CD4-positive, alpha-beta T cell treated with Interleukin-4 for 1 hour (primary cell): ENCODE data around the gene PALM.
"Not testable (repeated sequence)": the region's sequence is repeated elsewhere in the genome, so short reads cannot be mapped to it uniquely, and the experiment has no call there.

Experiments
- DNase-seq, 2 donors: peaks; one replicate each; pipeline ENCODE4 v3.0.0-alpha.2; 2020 to 2022

The PALM gene, protein sequence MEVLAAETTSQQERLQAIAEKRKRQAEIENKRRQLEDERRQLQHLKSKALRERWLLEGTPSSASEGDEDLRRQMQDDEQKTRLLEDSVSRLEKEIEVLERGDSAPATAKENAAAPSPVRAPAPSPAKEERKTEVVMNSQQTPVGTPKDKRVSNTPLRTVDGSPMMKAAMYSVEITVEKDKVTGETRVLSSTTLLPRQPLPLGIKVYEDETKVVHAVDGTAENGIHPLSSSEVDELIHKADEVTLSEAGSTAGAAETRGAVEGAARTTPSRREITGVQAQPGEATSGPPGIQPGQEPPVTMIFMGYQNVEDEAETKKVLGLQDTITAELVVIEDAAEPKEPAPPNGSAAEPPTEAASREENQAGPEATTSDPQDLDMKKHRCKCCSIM

DNA sequence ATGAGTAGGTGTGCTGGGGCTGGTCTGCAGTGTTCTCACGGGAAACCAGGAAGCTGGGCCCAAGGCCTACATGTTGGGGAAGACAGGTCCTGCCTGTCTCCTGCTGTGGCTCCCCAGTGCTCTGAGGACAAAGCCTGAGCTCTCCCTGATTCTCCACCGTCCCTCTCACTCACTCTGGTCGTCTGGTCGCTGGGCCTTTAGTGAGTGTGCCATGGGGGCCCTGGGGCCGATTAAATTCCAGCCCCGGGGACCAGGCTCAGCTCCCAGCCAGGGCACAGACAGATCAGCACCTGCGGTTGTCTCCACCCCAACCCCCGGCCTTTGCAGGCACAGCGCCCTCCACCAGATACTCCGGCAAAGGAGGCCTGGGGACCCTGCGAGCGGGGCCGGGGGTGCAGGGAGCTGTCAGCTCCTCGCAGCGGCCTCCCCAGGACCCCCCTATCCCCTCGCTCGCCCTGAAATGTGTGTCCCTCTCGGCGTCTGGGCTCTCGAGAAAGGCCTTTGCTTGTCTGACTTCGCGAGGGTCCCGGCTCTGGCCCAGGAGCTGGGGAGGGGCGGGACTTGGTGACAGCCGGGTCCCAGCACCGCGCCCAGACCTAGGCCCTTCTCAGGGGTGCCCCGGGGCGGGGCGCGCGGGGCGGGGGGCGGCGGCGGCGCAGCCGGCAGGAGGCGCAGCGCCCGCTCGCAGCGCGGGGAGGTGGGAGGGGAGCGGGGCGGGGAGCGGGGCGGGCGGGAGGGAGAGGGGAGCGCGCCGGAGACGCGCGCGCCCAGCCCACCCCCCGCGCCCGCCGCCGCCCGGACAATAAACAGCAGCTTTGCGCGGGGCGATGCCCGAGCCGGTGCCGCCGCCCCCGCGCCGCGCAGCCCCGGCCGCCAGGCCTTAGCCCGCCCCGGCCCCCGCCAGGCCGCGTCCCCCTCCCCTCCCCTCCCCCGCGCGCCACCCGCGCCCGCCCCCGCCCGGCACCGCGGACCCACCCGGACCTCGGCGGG lies at the start of gene PALM:
Gene PALM (plus strand): TSS at position 782 of the 990 bp plus-strand sequence. CDS start 212 bp downstream, outside the sequence.
- no peak for DNase-seq

DNA sequence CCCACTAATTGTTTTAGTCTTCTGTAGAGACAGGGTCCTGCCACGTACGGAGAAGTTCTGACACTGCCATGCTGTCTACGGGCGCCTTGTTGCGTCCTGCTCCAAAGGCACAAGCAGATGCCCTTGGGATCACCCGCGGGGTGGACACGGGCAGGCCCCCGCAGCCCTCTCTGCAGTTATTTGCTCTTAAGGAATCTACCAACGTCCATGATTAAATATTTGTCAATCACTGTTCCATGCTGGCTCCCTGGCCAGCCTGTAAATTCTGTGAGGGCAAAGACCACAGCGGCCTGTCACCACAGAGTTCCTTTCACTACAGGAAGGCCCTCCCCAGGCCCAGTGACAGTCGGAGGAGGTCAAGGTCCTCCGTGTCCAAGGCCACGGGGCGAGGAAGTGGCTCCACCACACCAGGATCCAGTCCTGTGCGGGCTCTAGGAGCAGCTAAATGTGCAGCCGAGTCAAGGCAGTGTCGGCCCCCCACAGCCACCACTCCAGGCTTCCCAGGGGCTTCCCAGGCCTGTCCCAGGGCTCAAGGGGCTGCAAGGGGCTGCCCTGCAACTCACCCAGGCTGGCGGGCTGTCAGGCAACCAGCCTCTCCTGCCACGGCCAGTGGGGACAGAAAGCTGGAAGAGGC lies 47.8 kb upstream of the PALM start:
- no peak for DNase-seq

DNA sequence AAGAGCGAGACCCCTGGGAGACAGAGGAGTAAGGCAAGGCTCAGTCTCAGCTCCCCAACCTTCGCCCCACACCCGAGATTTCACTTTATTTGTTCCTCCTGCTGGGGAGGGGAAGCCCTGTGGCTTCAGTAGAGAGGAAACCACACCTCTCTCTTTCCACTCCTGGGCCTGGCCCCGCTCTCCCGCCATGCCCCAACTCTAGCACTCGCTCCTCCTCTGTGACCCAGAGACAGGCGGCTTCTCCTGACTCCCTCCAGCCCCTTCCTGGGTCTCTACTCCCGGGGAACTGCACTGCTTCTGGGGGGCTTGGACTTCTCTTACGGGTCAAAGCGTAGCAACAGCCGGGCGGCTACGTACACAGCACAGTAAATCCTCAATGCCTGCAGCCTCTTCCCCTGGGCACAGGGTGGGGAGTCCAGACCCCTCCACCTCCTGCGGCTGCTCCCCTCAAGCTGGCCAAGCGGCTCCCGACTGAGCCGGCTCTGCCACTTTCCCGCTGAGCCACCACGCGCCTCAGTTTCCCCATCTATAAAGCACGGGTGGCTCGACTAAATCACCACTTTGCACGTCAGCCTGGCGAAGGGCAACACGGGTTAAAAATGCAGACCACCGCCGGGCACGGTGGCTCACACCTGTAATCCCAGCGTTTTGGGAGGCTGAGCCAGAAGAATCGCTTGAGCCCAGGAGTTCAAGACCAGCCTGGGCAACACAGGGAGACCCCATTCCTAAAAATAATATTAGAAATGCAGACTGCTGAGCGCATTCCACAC lies 47.1 kb upstream of the PALM start:
- peak; percentile 74 to 75 for DNase-seq

DNA sequence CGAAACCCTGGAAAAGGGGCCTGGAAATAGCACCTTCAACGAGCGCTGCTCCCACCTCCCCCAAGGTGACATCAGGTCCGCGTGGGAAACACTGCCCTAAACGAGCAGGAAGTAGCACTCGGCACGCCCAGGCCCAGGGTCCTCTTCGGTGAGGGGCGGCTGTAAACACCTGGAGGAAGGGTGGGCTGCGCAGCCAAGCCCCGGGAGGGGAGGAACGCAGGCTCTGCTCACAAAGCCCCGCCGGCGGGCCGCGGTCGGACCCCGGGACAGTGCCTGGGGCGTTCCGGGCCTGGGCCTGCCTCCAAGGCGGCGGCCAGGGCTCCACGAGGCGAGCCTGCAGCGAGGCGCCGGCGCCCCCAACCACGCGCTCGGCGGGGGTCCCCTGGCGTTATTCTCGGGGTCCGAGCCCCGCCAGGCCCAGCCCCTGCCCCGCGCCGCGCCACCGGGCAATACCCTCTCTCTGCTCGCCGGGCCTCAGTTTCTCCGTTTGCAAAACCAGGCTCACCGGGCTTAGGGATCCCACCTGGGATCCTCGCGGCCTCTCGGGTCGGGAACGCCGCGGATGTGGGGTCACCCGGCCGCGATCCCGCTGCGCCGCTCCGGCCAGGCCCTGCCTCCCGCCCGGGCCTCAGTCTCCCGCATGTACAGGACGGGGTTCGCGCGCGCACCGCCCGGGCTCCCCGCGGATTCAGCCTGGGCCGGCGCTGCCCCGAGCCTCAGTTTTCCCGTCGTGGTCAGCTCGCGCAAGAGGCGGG lies 46.4 kb upstream of the PALM start:
- peak; percentile 61 to 74 for DNase-seq

DNA sequence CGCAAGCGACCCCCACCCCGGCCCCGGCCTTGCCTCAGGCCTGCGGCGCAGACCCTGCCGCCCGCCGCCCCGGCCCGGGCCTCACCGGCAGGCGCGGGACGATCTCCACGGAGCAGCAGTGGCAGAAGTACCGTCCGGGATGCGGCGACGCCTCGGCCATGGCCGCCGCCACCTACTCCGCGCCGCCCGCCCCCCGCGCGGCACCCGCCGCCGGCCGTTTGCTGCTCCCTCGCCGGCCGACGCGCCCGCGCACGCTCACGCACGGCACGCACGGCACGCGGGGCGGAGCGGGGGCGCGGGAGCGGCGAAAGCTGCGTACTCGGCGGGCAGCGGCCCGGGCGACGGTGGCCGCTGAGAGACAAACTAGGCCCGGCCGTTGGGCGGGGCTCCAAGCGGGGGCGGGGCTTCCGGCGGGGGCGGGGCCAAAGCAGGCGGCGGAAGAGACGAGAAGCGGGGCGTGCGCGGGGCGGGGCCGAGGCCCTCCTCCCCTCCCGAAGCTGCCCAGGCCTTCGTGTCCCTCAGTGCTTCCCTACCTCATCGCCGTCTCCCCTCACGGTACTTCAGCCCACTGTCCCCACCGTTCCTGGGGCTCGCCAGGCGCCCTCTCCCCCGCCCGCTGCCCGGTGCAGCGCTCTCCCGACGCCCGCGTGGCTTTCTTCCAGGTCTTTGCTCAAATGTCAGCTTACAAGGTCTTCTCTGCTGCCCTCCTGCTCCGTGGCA lies 45.6 kb upstream of the PALM start, which contains the start of gene RNF126:
Gene RNF126 (minus strand): TSS at position 253 of the 720 bp plus-strand sequence. CDS start 93 bp downstream, at position 160.
- peak; percentile 93 to 95 for DNase-seq

DNA sequence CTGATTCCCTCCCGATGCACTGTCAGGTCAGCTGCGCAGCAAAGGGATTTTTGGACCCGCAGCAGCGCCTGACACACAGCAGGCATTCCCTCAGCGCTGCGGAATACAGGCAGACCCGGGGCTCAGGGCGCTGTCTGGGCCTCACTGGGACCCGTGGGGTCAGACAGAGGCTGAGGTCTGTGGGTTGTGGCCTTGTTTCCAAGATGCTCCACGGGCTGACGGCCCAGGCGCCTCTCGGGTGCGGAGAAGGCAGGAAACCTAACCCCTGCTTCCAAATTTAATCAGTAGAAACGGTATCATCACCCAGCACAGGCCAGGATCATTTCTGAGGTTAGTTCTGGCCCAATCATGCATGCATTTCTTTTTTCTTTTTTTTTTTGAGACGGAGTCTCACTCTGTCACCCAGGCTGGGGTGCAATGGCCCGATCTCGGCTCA lies 45.0 kb upstream of the PALM start:
- DNase-seq = no peak

DNA sequence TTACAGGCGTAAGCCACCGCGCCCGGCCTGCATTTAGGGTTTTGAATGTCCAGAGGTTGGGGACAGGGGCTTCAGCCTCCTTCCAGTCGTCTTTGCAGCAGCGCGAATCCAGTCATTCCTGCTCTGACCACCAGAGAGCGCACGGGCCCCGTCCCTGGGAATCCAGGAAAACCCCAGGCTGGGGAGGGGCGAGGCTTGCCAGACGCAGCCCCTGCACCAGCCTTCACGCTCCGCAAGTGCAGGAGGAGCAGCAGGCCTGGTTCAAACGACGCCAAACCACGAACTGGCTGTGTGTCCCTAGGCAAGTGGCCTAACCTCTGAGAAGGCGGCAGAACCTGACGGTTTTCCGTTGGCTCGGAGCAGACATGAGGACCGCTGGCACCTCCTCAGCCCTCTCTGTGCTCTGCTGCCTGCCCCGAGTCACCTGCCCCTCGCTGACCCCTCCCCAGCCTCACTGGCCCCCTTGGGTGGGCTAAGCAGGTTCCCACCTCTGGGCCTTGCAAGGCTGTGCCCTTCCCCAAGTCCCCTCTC lies 43.8 kb upstream of the PALM start:
- DNase-seq = peak; percentile 84 to 87

DNA sequence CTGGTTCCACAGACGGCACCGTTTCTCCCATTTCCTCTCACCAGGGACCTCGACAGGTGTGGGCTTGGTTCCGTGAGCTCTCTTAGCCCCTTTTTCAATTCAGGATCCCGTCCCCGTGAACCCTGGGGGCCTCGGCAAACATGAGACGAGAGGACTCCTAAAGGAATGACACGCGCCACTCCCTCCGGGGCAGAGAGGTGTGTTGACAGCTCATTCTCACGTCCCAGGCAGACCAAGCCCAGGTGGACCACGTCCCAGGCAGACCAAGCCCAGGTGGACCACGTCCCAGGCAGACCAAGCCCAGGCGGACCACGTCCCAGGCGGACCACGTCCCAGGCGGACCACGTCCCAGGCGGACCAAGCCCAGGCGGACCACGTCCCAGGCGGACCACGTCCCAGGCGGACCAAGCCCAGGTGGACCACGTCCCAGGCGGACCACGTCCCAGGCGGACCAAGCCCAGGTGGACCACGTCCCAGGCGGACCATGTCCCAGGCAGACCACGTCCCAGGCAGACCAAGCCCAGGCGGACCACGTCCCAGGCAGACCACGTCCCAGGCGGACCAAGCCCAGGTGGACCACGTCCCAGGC lies 41.7 kb upstream of the PALM start:
- not testable (repeated sequence) for DNase-seq

DNA sequence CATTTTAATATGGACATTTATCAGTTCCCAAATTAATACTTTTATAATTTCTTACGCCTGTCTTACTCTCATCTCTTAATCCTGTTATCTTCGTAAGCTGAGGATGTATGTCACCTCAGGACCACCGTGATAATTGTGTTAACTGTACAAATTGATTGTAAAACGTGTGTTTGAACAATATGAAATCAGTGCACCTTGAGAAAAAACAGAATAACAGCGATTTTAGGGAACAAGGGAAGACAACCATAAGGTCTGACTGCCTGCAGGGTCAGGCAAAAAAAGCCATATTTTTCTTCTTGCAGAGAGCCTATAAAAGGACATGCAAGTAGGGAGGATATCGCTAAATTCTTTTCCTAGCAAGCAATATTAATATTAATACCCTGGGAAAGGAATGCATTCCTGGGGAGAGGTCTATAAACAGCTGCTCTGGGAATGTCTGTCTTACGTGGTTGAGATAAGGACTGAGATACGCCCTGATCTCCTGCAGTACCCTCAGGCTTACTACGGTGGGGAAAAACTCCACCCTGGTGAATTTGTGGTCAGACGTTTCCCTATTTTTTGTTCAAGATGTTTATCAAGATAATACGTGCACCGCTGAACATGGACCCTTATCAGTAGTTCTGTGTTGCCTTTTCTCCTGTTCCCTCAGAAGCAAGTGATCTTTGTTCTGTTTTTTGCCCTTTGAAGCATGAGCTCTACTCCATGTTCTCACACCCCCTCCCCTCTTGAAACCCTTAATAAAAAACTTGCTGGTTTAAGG lies 39.9 kb upstream of the PALM start:
- not testable (repeated sequence) for DNase-seq

DNA sequence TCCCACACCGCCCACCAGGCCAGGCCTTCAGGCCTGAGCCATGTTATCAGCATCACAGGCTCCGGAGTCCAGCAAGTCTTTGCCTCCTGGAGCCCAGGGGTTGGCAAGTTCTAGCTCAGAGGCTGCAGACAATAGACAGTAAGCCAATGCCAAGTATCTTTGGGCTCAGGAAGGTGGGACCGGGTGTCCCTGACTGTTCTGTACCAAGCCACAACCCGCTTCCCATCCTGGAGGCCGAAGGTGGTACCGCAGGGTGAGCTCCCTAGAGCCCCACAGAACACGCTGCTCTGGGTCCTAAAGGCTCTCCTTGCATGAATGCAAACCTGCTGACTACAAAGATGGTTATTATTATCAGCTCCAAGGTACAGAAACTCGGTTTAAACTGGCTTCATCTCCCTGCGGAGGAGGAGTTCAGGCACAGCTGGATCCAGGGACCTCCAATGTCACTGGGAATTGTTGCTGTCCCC lies 38.1 kb upstream of the PALM start:
- no peak for DNase-seq

DNA sequence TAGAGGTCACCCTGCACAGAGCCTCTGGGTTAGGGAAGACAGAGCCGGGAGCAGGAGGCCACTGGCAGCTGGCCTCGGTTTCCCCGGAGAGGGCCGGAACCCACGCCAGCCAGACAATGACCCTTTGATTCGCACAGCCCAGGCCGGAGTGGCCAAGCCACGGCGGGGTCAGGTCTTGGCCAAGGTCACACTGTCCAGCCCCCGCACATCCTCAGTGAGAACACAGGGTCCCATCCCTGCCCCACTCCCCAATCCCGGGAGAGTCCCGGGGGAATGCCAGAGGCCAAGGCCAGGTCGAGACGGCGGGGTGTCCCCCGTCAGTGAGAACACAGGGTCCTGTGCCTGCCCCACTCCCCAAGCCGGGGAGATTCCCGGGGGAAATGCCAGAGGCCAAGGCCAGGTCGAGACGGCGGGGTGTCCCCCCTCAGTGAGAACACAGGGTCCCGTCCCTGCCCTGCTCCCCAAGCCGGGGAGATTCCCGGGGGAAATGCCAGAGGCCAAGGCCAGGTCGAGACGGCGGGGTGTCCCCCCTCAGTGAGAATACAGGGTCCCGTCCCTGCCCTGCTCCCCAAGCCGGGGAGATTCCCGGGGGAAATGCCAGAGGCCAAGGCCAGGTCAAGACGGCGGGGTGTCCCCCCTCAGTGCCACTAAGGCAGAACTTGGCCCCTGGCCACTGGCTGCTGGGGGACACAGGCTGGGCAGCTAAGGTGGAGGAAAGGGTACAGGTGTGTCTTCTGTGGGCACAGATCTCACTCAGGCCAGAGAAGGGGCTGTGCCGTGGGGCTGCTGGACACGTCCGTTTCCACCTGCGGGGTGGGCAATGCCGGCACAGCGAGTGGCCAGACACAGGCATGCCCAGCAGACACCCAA lies 34.2 kb upstream of the PALM start:
- no peak for DNase-seq

DNA sequence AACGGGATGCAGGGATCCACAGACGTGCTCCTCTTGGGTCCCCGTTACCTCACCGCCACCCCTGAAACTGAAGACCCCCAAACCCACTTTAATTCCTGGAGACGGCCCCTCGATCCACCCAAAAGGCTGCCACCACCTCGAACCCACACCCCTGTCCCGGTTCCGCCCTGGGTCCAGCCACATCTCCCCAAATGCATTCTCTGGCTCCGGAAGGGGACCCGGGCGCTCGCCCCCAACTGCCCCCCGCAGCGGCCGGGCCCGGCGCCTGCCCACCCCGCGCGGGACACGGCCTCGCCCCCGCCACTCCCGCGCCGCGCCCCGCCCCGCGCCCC lies 32.8 kb upstream of the PALM start:
- no peak for DNase-seq

DNA sequence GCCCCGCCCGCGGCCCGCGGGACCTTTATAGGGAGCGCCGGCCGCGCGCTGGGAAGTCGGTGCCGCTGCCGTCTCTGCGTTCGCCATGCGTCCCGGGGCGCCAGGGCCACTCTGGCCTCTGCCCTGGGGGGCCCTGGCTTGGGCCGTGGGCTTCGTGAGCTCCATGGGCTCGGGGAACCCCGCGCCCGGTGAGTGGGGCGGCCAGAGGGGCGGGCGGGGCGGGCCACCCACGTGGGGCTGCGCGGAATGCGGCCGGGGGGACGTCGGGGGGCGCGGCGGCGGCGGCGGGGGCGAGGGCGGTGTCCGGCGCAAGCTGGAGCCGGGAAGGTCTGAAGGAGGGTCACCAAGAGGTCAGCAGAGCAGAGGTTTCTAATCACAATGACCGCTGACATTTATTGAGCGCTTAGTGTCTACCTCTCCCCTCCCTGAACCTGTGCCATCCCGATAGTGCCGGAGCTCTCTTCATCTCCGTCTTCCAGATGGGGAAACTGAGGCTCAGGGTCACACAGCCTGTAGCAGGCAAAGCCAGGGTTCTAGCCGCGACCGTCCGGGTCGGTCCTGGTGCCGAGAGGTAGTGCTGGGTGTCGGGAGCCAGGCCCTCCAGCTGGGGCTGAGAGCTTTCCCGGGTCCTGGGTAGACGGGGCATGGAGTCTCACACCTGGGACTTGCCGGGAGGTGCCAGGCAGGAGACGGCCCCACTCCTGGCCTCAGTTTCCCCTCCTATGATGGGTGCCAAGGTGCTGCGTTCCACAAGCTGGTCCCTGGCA lies 32.2 kb upstream of the PALM start, which contains the start of gene FSTL3:
Gene FSTL3 (plus strand): TSS at position 54 of the 767 bp plus-strand sequence. CDS start 32 bp downstream, at position 86.
- DNase-seq = no peak

DNA sequence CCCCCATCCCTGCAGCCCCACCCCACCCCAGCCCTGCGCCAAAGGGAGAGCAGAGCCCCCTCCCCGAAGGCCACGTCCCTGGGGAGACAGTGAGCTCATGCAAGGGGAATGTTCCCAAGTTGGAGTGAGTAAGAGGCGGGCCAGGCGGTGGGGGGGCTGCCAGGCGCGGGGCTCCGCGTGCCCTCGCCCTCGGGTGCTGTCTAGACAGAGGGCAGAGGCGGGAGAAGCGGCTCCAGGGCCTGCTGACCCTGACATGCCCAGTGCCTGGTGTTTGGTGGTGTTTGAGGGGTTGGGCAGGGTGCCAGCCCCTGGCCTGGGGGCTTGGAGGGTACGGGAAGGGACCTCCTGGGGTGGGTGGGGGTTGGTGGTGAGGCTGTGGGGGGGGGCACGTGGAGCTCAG lies 31.5 kb upstream of the PALM start:
- no peak for DNase-seq

DNA sequence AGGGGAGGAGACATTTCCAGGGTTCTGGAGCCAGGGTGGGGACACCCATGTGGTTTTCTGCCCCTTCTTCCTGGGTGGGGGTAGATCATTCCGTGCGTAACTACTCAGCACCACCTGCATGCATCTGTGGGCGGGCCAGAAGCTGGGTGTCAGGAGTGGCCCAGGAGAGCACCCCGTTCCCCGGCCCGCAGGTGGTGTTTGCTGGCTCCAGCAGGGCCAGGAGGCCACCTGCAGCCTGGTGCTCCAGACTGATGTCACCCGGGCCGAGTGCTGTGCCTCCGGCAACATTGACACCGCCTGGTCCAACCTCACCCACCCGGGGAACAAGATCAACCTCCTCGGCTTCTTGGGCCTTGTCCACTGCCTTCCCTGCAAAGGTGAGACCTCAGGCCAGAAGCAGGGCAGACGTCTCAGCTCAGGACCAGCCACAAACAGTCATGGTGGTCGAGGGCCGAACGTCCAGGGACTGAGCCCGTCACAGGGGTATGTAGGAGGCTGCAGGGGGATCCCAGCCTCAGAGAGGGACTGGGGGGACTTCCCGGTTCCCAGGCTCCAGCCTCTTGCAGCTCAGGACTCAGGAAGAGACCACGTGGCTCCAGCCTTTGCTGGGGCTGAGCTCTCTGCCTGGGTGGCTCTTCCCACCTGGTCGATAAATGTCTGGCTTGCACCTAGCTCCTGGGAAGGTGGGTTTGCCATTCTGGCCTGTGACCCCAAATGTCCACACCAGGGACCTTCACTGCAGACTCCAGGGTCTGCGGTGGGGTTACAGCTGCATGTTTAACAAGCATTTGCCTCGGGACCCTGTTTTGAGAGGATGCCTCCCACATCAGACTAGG lies 30.9 kb upstream of the PALM start:
- no peak for DNase-seq

DNA sequence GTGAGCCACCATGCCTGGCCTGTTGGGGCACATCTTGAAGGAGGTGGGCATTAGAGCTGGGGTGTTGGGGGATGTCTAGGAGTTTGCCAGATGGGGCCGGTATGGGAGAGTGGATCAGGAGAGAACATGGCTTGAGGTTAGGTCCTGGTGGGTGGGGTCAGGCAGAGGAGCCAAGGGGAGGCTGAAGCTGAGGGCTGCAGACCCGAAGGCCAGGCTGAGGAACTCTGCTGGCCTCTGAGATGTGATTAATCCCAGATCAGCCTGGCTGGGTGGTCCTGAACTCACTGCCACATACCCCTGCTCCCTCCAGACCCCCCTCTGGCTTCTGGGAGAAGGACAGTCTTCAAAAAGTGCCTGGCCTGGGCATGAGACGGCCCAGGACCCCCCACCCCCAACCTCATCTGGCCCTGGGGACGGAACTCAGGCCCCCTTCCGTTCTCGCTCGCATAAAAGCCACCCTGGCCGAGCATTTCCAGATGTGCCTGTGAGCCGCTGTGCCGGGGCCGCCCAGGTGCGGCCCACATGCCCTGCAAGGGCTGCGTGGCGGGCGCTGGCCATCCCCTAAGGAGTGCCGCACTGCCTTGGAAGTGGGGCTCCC lies 29.8 kb upstream of the PALM start:
- DNase-seq = no peak
